ENCODE data around the gene LY6G6C.

DNA sequence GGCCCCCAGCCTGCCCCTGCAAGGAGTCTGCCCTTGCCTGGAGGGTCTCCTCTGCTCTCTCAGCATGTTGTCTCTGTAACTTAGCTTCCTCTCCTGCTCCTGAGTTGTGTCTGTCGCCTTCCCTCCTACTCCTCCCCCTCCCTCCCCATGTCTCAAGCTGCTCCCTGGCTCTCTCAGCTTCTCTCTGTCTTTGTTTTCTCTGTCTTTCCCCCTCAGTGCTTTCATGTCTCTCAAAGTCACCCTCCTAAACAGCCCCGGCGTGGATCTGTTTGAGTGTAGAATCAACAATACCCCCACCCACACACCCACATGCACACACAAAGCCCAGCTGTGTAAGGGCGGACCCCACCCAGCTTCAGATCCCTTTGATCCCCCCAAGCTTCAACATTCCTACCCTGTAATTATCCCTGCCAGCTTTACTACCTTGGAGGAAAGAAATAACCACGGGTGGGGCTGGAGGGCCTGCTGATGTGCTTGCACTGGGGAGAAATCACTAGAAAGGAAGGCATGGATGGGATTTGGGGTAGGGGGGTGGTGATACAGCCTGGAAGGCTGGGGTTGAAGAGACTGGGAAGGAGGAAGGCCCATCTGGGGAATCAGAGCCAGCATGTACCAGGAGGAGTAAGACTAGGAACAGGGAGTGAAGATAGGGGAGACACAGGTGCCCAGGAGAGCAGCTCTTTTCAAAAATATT, 7.4 kb downstream of the LY6G6C start:
- TF ChIP-seq, protein P1, sequence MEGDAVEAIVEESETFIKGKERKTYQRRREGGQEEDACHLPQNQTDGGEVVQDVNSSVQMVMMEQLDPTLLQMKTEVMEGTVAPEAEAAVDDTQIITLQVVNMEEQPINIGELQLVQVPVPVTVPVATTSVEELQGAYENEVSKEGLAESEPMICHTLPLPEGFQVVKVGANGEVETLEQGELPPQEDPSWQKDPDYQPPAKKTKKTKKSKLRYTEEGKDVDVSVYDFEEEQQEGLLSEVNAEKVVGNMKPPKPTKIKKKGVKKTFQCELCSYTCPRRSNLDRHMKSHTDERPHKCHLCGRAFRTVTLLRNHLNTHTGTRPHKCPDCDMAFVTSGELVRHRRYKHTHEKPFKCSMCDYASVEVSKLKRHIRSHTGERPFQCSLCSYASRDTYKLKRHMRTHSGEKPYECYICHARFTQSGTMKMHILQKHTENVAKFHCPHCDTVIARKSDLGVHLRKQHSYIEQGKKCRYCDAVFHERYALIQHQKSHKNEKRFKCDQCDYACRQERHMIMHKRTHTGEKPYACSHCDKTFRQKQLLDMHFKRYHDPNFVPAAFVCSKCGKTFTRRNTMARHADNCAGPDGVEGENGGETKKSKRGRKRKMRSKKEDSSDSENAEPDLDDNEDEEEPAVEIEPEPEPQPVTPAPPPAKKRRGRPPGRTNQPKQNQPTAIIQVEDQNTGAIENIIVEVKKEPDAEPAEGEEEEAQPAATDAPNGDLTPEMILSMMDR (IDR thresholded peaks at IDR 0.05), result no peak
- TF ChIP-seq POLR2A (IDR thresholded peaks at IDR 0.05), result no peak
